ENCODE measurements around the gene CRABP2.
A peak's percentile ranks its signal among the peaks of the same experiment; 100 is the strongest.

CRABP2 gene

DNA sequence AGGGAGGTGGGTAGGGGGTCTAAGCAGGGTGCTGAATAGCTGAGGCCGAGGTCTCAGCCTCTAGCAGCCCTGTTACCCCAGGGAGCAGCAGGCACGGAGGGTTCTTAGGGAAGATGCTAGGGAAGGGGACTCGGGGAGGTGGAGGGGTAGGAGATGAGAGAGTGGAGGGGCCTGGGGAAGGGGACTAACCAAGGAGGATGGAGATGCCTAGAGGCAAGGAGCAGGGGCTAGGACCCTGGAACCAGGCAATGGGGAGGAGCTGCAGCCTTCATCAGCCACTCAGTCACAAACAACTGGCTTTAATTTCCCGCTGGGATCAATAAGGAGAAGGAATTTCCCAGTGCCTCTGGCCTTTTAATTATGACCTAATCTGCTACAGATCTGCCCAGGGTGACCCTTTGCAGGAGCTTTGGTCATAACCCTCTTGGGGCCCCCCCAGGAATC is 2.9 kb upstream of the CRABP2 start:
- no peak for DNase-seq

DNA sequence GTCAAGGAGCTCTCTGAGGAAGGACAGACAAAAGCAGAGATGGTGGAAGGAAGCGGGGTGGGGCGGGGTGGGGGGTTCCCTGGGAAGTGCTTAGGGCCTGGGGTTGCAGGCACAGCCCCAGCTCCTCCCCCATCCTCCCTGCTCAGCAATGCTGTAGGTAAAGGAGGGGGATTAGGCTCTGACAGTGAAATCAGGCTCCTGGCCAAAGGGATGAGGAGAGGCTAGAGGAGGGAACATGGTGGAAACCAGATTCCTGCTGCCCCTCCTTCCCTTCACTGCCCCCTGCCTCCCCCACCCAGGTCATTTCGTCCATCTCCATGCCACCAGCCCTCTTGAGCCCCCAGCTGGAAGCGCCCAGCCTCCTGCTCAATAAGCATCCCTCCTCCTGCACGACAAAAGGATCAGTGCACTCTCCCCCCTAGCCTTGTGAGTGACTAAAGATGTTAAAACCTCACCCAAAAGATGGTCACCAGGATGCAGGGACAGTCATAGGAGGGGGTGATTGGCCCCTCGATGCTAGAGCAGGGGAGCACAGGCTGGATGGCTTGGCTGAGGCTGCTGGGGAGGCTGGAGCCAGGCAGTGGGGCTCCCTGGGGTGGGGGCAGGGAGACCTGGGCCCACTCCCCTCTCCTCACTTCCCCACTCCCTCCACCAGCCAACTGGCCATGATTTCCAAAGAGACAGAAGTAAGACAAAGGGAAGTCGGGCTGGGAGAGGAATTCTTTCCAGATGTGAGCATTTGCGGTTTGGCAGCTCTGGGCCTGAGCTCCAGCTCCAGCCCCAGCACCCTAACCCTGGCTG is 2.2 kb upstream of the CRABP2 start:
- no peak for DNase-seq

DNA sequence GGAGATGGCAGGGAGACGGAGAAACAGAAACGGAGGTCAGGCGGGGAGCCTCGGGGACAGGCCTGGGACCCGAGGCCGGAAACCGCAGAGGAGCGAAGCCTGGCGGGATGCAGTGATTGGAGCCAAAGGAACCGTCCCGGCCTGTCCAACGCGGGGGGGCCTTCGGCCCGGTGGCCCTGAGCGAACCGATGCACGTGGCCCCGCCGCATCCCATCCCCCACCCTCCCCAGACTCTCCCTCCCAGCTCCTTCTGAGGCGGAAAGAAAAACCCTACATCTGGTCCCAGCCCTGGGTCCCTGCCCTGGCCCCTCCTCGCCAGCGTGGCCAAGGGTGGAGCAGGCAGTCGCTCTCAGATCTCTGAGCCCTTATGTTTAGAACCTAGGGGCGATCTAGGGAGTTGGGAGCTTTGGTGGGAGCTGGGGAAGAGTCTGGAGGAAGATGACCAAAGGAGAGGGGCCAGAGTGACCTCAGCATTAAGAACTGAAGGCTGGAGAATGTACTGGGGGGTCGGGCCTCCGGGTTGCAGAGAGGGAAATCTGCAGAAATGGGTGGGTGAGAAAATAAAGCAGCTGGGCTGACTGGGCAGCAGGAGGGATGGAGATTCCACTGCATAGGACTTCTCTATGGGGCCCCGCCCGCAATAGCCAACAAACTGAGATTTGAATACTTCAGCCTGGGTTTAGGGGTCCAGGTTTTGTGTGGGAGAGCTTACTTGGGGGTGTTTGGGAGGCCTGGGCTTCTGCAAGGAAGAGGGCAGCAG is 1.5 kb upstream of the CRABP2 start:
- DNase-seq, result no peak

DNA sequence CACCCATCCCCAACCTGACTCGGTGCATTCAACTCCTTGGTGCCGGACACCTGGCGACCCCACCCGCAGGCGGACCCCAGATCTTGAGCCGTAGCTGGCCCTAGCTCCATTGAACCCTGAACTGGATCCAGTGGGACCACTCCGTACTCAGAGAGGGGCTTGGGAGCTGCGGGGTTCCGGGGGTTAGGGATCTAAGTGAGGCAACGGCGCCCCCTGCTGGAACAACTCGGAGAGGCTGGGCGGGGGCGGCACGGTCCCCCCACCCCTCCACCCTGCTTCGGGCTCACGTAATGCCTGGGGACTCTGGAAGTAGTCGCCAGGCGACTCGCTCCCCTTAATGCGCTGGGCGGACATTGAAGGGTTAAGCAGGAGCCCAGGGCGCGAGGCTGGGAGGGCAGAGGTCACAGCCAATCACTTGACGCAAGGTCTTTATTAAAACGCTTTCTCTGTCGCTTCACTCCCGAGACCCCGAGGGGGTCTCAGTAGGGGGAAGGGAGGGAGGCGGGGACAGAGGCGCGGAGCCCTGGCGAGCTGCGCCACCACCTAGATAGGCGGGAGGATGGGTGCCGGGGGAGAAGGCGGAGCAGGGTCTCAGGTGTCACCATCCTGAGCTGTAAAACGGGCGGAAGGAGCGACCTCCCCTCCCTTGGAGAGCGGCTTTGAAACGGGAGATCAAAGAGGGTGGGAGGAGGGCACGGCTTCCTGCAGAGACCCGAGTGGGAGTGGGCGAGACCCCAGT is 704 bp upstream of the CRABP2 start:
- peak; percentile 15 to 17 for DNase-seq

DNA sequence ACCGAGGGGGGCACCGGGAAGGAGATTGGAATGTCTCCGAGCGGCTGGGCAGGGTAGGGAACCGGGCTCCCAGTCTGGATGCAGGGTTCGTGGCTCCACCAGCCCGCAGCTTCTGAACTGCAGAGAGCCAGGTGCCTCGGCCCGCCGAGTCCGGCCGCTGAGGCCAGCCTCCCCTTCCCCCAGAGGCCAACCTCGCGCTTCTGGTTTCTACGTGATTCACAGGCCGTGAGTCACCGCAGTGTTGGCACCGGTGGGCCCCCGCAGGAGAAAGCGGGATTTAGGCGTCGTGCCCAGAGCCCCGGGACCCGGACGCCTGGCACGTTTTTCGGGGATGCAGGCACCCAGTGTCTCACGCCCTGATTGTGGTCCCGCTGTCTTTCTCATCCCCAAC is 458 bp downstream of the CRABP2 start:
- no peak for DNase-seq

DNA sequence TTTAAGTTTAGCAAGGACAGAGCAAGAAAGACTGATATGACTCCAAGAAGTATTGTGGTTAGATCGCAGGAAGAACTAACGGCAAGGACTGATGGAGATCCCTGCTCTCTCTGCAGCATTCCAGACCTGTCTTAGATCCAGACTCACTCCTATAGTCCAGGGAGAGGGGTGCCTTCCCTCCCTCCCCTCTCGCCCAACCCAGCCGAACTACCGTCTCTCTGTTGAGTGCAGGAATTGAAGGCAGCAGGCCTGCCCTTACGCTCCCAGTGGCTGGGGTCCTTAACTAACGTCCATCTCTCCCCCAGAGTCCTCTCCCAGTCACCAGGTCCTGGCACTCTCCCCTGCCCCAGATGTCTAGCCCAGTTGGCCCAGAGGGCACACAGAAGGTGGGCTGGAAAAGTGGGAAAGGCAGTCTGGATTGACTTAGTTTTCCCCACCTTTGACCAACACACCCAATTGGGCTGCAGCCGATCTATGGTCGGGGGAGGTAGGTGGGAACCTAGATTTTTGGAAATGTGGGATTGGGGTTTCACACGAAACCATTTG is 1.1 kb downstream of the CRABP2 start:
- DNase-seq, result no peak

DNA sequence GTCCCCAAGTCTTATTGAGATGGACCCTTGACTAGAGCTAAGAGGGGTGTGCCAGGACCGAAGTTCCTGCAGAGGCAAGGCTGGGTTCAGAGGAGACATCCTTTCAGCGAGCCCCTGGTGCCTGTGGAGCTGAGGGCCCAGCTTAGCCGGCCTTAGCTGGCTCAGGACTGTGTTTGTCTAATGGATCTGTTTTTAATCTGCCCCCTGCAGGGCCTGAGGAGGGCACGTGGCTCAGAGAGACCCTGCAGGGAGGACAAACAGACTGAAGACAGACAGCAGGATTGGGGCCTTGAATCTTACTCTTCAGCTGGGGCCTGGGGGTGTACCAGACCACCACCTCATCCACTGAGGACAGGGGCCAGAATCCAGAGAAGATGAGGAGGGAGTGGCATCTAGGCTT is 1.6 kb downstream of the CRABP2 start:
- no peak for DNase-seq

DNA sequence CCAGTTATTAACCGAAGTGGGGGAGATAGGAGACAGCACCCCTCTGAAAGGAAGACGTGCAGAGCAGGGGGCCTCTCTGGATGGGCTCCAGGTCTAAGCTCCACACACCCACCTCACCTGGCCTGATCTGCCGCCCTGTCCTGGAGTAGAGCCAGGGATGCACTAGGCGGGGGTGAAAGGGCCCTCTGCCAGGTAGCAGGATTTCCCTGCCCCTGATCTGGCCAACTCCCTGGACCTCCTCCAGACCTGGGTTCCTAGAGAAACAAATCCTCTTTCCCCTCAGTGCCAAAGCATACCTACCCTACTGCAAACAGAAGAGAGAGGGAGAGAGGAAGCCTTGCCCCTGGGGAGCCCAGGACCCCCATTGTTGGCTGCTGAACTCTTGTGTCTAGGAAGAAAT is 2.0 kb downstream of the CRABP2 start:
- no peak for DNase-seq

DNA sequence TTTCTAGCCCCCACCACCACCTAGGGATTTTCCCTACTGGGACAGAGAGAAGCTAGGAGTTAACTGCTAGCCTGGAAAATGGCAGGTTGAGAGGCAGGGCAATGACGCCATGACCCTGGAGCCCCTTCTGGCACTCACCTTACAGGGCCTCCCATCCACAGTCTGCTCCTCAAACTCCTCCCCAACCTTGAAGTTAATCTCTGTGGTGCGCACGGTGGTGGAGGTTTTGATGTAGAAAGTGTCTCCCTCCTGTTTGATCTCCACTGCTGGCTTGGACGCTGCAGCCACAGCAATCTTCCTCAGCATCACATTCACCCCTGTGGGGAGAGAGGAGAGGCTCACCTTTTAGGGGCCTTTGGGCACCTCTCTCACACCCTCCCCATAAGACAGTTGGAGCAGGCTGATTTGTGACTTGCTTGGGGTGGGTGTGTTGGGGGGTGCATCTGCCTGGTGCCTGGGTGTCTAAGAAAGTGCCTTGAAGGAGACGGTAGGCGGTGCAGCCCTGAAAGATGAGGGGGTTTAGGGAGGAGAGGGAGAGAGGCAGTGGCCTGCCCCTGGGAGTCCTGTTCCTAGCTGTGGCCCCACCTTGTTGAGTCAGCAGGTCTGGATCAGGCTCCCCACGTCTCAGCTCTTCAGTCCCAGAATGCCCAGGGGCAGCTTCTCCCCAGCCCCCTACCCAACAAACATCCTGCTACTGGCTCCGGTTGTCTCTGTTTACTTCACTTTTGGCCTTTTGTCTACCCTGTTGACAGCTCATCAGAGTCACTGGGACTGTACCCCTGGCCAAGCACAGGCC is 4.4 kb downstream of the CRABP2 start:
- DNase-seq, result no peak

DNA sequence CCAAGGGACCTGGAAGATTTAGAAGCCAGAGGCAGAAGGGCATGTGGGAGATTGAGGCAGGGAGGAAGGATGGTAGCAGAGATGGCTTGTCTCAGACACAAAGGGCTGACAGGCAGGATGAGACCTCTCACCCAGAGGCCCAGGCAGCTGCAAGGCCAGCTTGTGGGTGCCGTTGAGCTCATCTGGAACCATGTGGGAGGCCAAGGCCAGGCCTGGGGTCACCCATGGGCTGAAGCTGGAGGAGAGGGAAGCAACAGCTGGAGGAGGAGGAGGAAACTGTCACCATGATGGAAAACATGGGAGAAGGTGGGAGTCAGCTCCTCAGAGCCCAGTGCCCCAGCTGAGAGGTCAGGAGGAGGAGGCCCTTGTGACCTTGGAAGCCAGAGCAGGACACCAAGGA is 6.4 kb downstream of the CRABP2 start:
- DNase-seq, result no peak

DNA sequence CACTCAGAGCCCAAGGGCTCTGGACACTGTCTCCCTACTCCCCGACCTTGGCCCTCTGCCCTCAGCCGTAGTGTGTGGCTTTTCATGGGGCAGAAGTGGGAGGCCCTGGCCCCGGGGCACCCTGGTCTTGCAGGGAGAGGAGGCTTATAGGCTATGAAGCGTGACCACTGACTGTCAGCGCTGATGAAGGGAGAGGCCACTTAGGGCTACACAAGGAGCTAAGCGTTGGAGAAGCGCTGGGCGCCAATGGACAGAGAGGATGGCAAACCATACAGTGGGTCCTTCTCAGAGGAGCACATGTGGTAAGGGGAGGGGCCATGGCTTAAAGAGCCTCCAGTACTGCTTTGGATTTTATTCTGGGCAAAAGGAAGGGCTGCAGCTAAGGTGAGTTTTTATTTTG is 7.9 kb downstream of the CRABP2 start:
- no peak for DNase-seq

DNA sequence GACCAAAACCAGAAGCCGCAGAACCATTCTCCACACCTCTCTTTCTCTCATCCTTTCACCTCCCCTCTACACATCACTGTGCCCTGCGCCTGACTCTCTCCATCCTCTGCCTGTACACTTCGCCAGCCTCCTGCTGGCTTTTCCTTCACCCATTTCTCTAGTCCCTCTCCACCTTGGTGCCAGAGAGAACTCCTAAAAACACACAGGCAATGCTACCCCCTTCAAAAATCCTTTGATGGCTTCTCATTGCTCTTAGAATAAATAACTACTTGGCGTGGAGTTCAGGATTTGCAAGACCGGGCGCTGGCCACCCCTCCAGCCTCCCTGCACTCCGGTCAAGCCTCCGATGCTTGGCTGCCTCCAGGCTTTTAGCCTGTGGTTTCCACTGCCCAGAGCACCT is 8.6 kb downstream of the CRABP2 start:
- DNase-seq, result no peak

DNA sequence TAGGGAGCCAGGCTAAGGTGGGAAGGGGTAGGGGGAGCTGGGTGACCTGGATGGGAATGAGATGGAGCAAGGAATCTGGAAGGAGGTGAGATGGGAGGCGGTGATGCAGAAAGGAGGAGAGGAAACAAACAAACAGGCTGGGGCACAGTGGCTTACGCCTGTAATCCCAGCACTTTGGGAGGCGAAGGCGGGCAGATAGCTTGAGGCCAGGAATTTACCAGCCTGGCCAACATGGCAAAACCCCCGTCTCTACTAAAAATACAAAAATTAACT is 10.8 kb downstream of the CRABP2 start:
- no peak for DNase-seq

DNA sequence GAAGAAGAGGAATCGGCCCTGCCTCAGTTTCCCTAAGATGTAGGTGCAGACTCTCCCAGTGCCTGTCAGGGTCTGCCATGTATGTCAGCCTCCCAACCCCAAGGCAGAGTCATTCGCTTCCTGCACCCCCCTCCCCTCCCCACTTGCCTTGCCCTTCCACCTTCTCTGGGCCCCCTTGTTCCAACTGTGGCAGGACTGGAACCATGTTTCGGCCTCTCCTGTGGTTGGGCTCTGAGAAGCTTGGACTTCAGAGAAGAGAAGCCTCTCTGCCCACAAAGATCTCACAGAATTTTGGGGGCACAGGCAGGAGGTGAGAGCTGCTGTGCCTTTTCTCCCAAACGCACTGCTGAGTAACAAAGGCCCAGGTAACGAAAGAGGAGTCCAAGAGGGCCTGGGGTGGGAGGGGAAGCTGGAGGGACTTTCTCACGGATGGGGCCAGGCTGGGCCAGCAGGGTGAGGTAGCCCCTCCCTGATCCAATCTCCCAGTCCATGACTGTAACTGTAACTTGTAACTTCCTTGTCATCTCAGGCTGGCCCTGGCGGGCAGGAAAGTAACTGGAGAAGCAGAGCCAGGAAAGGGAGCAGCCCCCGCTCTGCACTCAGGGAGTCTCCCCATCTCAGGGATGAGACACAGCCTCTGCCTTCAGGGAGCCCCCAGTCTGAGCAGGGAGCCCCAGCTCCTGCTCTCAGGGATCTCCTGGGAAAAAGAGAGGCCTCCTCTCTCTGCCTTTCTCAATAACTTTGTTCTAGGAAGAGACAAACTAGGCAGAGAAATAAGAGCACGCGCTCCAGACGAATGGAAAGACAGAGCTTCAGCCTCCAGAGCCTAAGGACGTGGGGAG is 11.3 kb downstream of the CRABP2 start:
- no peak for DNase-seq

DNA sequence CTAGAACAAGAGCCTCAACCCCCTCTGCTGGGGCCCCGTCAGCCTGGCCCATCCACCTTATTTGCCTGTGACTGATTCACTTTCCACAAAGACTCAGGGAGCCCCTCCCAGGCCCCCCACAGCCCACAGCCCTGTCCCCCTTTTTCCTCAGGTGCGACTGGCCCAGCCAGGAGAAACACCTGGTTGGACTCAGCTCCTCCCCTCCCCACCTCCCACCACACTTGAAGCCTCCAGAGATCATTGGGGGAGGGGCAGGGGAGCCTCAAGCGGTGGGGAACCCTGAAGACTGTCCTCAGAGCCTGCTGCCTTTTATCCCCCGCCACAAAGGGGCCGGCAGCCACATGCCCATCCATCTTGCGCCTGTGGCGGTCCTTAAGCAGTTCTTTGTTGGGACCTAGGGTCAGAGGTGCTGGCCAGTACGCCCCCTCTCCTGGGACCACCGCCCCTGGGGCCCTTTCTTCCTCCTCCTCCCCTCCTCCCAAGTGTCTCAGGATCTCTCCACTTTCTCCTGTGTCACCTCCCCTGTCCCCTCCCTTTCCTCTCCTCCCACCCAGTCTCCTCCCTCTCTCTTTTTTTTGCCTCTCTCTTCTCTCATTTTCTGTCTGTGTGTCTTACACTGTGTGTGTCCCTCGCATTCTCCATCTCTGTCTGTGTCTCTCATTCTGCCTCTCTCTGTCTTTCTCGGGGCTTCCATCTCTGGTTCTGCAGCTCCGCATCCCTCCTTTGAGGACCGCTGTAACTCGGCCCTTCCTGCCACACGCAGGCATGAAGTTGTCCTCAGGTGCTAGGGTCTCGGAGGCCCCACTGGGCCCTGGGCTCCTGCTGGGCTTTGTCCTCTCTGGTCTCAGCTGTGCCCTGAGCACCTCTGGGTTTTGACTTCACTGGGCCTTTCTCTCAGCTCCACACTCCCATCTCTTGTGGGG is 12.2 kb downstream of the CRABP2 start:
- DNase-seq, result no peak

DNA sequence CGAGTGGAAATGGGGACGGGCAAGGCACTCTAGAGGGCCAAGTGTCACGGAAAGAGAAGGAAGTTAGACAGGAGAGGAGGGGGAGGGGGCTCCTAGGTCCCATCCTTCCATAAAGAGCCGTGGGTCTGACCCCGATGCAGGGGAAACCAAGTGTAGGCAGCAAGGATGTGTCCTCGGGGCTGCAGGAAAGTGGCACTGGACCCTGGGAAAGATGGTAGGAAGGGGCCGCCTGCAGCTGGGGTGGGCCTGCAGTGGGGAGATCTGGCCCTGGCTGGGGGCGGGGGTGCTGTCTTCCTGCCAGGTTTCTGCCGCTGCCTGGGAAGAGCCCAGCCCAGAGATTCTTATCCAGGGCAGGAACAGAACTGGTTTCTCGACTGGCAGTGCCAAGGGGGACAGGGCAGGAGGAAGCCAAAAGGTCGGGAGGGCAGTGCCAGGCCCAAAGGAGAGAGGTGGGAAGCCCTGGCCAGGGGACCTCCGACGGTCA is 12.9 kb downstream of the CRABP2 start:
- DNase-seq, result no peak

DNA sequence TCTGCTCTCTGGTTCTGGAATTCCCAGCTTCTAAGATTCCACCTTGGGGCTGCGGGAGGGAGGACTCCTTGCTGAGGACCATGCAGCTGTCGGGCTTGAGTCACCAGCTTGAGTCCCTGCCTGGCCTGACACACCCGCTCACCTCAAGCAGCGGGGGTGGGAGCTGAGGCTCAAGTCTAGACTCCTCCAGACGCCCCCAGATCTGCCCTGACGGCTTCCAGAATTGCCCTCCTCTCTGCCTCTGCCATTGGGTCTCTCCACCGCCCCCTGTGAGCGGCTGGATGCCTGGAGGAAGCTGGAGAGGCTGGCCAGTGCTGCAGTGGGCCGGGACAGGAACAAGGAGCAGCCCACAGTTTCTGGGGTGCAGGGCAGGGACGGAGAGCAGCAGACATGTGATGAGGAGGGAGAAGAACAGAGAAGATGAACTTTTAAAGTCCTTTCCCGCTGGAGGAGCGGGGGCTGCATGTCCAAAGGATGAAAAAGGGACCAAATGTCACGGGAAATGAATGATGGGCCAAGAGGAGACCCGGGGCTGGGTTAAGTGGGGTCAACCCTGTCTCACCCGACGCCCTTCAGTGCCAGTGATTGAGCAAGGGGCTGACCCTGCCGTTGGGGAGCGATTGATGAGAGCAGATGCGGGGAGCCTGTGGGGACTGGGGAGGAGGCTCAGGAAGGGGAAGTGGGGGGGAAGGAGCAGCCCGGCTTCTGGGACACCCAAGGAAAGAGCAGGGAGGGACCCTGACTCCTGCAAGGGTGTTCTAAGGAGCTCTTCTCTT is 13.5 kb downstream of the CRABP2 start:
- peak in 1 of 2 experiments; percentile 14 for DNase-seq

DNA sequence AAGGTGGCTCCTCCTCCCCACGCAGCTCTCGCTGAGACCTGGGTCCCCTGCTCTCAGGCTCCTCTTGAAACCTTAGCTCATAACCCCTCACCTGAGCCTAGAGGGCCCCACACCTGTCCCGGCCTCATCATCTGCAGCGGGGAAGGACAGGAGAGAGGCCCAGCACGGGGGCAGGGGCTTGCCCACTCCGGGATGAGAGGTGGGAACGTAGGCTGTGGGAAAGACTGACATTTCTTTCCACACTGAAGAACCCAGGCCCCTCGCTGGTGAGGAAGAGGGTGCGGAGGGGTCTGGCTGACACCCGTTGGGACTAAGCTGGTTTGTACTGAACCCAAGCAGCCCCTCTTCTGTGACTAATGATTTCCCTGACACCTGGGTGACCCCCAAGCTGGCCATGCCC is 14.2 kb downstream of the CRABP2 start:
- no peak for DNase-seq

DNA sequence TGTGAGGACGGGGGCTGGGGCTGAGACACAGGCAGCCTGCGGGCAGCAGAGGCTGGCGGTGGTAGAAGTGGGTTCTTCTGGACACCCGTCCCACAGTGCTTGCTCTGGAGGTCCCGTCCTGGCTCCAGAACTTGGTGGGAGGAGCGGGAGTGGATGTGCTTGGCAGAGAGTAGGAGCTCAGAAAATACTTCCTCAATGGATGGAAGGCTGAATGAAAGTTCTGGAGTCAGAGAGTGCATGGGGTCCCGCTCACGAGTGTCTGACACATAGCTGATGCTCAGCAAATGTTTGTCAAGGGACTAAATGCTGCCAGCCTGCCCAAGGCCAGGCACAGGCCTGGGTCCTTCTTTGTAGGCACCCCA is 14.7 kb downstream of the CRABP2 start:
- DNase-seq, result no peak
